ENCODE data around the gene ODF4. TPM values are rescaled to one million over a fixed set of nuclear protein-coding genes. Genes with fewer than 3 reads are reported as not detected.
"Not testable (repeated sequence)": the region's sequence is repeated elsewhere in the genome, so short reads cannot be mapped to it uniquely, and the experiment has no call there.

Gene ODF4
- total RNA-seq, 6 experiments from 2014 or later = not detected

DNA sequence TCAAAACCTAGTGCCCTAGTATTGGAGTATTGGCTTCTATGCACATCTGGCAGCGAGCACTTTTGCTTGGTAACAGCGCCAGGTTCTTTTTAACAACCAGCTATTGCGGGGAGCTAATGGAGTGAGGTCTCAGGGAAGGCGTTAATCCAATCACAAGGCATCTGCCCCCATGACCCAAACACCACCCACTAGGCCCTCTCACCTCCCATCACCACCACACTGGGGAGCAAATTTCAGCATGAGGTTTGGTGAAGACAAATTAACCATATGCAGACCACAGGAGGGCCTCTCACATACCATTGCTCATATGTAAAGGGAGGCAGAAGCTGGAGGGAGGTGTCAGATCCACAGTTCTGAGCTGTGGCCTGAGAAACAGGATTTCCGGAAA is 893 bp upstream of the ODF4 start:
- Mint-ChIP-seq H3K4me3 (no peak overlapping the region), H3K27ac (no peak overlapping the region), H3K4me1 (ENCODE audit: low read depth) (peaks cover 12% of the 10 kb centered on the region; the same call in 1 of the 2 replicates), H3K27me3 (ENCODE audit: insufficient read depth) (peaks cover 10% of the 10 kb centered on the region), H3K36me3 (ENCODE audit: low read depth) (no peaks in the 10 kb centered on the region), H3K9me3 (no peaks in the 10 kb centered on the region)
- no peak for DNase-seq
- TF ChIP-seq, protein P1, sequence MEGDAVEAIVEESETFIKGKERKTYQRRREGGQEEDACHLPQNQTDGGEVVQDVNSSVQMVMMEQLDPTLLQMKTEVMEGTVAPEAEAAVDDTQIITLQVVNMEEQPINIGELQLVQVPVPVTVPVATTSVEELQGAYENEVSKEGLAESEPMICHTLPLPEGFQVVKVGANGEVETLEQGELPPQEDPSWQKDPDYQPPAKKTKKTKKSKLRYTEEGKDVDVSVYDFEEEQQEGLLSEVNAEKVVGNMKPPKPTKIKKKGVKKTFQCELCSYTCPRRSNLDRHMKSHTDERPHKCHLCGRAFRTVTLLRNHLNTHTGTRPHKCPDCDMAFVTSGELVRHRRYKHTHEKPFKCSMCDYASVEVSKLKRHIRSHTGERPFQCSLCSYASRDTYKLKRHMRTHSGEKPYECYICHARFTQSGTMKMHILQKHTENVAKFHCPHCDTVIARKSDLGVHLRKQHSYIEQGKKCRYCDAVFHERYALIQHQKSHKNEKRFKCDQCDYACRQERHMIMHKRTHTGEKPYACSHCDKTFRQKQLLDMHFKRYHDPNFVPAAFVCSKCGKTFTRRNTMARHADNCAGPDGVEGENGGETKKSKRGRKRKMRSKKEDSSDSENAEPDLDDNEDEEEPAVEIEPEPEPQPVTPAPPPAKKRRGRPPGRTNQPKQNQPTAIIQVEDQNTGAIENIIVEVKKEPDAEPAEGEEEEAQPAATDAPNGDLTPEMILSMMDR (IDR thresholded peaks at IDR 0.05) = no peak

- peaks cover 12% of the 10 kb centered on the region; the same call in 1 of the 2 replicates for H3K4me1 Mint-ChIP-seq (ENCODE audit: low read depth)
- H3K4me3 Mint-ChIP-seq = no peak overlapping the region
- no peaks in the 10 kb centered on the region for H3K9me3 Mint-ChIP-seq
- peaks cover 26% of the 10 kb centered on the region for H3K27me3 Mint-ChIP-seq (ENCODE audit: insufficient read depth)
- TF ChIP-seq, protein P1 (IDR thresholded peaks at IDR 0.05) = no peak
- no peak for DNase-seq
- no peaks in the 10 kb centered on the region for H3K36me3 Mint-ChIP-seq (ENCODE audit: low read depth)
- H3K27ac Mint-ChIP-seq = no peak overlapping the region
Observed at GRCh38 chr17:8341456-8341855, 1.8 kb downstream of the ODF4 start.

DNA sequence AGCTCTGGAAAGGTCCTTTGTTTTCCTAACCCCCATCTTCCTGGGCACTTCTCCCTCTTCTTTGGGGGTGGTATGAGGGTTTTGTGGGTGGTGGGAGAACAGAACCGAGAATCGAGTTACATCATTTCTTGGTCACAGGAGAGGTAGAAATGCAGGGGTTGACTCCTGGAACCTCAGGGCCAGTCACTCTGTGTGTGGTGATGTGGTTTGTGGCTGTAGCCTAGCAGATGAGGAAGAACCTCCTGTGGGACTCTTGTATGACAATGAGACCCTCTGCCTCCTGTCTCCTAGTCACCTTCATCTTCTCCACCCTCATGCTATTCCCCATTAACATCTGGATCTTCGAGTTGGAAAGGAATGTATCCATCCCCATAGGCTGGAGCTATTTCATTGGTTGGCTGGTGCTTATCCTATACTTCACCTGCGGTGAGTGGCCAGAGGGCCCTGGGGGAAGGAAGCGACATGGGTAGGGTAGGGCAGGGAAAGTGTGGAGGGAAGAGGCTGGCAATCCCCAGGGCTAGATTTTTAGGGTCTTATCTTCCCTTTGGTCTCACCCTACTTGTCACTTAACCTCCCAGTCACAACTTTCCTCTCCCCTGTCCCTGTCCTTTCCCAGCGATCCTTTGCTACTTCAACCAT is 5.5 kb downstream of the ODF4 start:
- no peak for DNase-seq

GRCh38 chr17:8345951-8346665 is 6.5 kb downstream of the ODF4 start:
- H3K36me3 Mint-ChIP-seq (ENCODE audit: low read depth) = no peaks in the 10 kb centered on the region
- TF ChIP-seq, protein P1 (IDR thresholded peaks at IDR 0.05) = no peak
- DNase-seq = no peak
- no peak overlapping the region for H3K4me3 Mint-ChIP-seq
- H3K27me3 Mint-ChIP-seq (ENCODE audit: insufficient read depth) = peaks cover 28% of the 10 kb centered on the region
- H3K4me1 Mint-ChIP-seq (ENCODE audit: low read depth) = no peaks in the 10 kb centered on the region
- H3K9me3 Mint-ChIP-seq = no peaks in the 10 kb centered on the region
- no peak overlapping the region for H3K27ac Mint-ChIP-seq

More for the DNA sequence above, 5.5 kb downstream of the ODF4 start:
- H3K27me3 Mint-ChIP-seq (ENCODE audit: insufficient read depth) = peaks cover 26% of the 10 kb centered on the region
- H3K9me3 Mint-ChIP-seq = no peaks in the 10 kb centered on the region
- H3K36me3 Mint-ChIP-seq (ENCODE audit: low read depth) = no peaks in the 10 kb centered on the region
- TF ChIP-seq, protein P1 (IDR thresholded peaks at IDR 0.05) = no peak
- H3K4me1 Mint-ChIP-seq (ENCODE audit: low read depth) = no peaks in the 10 kb centered on the region
- H3K27ac Mint-ChIP-seq = no peak overlapping the region
- H3K4me3 Mint-ChIP-seq = no peak overlapping the region

GRCh38 chr17:8347001-8347400 is 7.4 kb downstream of the ODF4 start:
- H3K4me3 Mint-ChIP-seq; DNase-seq; H3K4me1 Mint-ChIP-seq (ENCODE audit: low read depth); H3K27ac Mint-ChIP-seq; H3K36me3 Mint-ChIP-seq (ENCODE audit: low read depth); H3K9me3 Mint-ChIP-seq: not testable (repeated sequence)
- H3K27me3 Mint-ChIP-seq (ENCODE audit: insufficient read depth) = peaks cover 28% of the 10 kb centered on the region

- Mint-ChIP-seq H3K9me3 (no peaks in the 10 kb centered on the region), H3K36me3 (ENCODE audit: low read depth) (no peaks in the 10 kb centered on the region)
Observed at GRCh38 chr17:8350339-8350738, 10.7 kb downstream of the ODF4 start.

More at GRCh38 chr17:8350339-8350738, 10.7 kb downstream of the ODF4 start:
- TF ChIP-seq, protein P1 (IDR thresholded peaks at IDR 0.05) = no peak
- Mint-ChIP-seq H3K27me3 (ENCODE audit: insufficient read depth) (peaks cover 26% of the 10 kb centered on the region), H3K4me3 (no peak overlapping the region), H3K27ac (no peak overlapping the region), H3K4me1 (ENCODE audit: low read depth) (no peaks in the 10 kb centered on the region)
- no peak for DNase-seq
